ENCODE data around the gene EPHA5.

EPHA5 gene

GRCh38 chr4:65623506-65623905 lies 46.8 kb downstream of the EPHA5 start:
- no peak for DNase-seq

DNA sequence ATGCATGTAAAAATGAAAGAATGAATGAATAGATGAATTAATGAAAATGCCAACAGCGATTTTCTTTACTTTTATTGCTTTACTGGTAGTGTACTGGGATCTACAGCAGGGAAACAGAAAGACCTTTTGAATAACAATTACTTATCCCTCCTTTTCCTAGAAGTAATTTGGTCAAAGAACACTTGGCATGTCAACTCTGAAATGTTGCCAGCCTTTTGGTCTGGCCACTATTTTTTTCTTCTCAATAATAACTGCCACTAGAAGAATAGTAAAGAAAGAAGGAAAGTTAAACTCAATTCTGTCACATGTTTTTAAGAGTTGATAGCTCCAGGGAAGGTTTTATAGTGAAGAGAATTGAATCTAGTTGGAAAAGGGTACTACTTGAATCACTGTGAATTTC lies 52.9 kb downstream of the EPHA5 start:
- no peak for DNase-seq

GRCh38 chr4:65604515-65604914 lies 65.8 kb downstream of the EPHA5 start:
- DNase-seq, result no peak

GRCh38 chr4:65600656-65601055 lies 69.6 kb downstream of the EPHA5 start:
- no peak for DNase-seq

- DNase-seq, result no peak
Measured at GRCh38 chr4:65599340-65599739, 70.9 kb downstream of the EPHA5 start.

DNA sequence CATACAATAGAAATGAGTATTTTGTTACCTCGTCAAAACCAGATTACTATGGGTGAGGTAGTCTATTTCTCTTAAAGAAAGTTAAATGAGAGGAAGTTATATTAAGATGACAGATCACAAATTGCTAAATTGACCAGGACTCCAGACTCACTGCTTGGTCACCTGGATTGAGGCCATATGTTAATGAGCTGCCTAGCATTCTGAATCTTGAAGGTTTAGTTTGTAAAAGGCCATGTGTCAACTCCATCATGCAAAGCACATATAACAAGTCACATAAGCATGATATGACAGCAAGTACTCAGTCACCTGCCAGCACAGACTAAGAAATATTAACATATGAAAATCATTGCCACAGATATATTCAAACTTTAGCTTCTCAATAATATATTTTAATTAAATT lies 72.6 kb downstream of the EPHA5 start:
- no peak for DNase-seq

DNA sequence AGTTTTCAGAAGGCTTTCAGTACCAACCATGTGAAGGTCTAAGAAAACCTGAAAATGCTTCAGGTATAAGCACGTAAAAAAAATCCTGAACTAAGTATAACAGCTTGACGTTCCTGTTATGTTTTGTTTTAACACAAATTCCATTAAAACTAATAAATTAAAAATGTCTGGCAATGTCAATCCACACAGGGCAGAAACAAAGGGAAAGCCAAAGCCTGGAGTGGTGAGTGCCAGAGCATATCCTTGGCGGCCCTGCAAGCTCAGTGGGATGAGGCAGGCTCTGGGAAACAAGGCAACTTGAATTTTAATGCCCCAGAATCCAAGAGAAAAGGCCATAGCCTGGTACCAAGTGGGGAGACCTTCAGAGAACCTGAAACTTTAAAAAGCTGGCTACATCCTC lies 78.2 kb downstream of the EPHA5 start:
- no peak for DNase-seq

- DNase-seq, result no peak
Measured at GRCh38 chr4:65589921-65590320, 80.4 kb downstream of the EPHA5 start.

- no peak for DNase-seq
Measured at GRCh38 chr4:65589331-65589730, 81.0 kb downstream of the EPHA5 start.

- DNase-seq, result no peak
Measured at GRCh38 chr4:65580551-65580950, 89.7 kb downstream of the EPHA5 start.

DNA sequence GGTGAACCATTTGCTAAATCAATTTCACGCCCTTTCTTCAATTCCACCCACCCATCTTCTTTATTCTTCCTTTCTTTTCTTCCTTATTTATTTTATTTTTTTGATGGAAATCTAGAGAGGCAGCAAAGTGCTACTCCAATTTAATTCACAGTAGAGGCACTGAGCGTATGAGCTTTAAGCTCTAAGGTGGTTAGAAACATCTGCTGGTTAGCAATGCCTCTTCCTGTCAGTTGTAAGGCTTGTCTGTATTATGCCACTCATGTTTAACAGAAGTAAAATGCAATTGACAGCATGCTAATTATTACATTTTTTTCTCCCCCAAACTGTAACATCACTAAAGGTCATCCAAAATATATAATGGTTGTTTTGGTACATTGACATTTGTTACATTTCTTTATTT lies 103.8 kb downstream of the EPHA5 start:
- no peak for DNase-seq

GRCh38 chr4:65561164-65561563 lies 109.1 kb downstream of the EPHA5 start:
- no peak for DNase-seq

DNA sequence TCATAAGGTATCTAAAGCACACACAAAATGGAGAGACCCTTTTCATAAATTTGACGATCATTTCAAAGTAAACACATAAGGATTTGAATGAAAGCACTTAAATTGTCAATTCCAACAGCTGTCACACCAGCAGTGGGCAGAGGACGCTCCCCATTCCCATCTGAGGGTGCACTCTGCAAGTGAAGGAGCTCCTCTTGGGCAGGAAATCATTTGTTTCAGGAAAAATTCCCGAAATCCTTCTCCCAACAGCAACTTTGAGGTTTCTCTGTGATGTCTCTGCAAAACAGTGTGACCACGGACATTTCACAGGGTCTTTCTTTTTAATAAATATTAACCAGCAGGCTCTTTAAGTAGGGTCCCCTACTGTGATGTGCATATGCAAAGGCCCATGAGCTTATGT lies 111.0 kb downstream of the EPHA5 start:
- no peak for DNase-seq

DNA sequence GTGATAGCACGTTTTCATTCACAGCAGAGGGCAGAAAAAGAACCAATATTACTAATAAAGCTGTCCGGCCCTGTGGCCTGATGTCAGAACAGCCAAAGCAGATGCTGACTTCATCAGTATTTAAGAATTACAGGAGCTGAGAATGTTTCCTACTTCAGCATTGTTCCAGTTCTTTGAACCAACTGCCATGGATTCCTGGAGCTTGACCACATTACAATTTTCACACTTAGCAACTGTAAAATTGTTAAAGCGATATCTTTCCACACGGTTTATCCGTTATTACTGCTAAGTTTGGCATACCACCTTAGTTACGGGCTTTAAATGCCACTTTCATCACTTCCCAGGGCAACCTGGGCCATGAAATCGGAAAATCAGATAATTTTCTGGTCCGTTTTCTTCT lies 118.2 kb downstream of the EPHA5 start:
- no peak for DNase-seq

DNA sequence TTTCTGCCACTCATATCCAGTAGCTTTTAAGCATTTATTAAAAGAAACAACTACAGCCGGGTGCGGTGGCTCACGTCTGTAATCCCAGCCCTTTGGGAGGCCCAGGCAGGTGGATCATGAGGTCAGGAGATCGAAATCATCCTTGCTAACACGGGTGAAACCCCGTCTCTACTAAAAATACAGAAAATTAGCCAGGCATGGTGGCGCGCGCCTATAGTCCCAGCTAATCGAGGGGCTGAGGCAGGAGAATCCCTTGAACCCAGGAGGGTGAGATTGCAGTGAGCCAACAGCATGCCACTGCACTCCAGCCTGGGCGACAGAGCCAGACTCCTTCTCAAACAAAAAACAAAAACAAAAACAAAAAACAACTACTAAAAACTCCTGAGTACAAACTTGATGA lies 119.8 kb downstream of the EPHA5 start:
- DNase-seq, result no peak

DNA sequence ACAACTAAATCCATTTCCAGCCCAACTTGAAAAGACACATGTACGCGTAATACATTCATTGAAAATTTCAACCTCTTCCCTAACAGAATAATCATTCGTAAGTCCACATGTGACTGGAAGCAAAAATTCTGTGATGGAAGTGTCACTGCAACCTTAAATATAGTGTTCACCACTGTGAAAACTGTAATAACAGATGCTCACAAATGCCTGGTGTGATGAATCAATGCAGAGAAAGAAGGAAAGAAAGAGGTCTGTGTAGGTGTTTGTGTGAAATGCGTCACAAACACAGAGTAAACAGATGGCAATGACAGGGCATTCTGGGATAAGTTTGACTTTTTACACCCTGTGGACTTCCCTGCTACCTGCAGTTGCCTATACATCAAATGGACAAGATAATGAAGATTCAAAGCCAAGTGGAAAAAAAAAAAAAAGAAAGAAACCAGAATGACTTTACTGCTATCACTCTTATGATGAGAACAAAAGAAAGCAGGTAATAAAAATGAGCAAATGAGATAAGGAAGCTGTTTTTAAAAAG lies 123.3 kb downstream of the EPHA5 start:
- no peak for DNase-seq

DNA sequence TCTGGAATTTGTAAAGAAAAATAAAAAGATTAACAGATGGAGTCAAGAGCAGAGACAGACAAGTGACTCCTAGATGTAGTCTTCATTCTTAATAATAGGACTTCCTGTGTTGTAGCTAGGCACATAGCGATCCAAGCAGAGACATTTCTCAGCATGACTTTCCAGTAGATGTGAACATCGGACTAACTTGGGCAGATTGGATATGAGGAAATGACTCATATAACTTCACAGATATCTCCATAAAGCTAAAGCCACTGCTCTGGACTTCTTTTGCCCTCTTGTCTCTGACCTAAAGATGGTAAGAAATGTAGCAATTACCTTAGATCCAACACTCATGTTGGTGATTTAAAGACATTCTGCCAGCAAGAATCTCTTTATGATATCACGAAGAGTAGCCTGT lies 131.7 kb downstream of the EPHA5 start:
- DNase-seq, result no peak

- no peak for DNase-seq
Measured at GRCh38 chr4:65535113-65535512, 135.2 kb downstream of the EPHA5 start.

DNA sequence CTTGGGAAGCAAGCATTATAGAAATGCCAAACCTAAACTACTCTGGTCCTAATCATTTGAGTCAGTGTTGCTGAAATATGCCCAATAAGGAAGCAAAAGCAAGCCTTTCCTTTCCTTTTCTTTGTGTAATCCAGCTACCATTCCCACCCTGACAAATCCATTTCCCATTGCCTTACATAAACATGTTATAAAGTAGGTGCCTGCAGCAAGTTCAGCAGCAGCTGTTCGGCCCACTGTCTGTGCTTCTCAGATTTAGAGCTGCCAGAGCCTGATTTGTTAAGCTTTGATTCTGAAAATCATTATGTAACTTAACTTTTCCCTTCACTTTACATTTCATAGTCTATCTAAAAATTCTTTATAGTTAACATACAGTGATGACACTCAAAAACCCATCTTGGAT lies 148.6 kb downstream of the EPHA5 start:
- DNase-seq, result no peak

DNA sequence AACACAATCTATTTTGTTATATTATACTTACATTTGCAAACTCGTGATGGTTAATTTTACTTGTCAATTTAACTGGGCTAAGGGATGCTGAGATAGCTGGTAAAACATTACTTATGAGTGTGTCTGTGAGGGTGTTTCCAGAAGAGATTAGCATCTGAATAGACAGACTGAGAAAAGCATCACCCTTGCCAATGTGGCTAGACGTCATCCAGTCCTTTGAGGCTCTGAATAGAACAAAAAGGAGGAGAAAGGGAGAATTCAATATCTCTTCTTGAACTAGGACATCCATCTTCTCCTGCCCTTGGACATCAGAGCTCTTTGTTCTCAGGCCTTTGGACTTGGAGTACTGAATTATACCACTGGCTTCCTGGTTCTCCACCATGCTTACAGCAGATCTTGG lies 154.6 kb downstream of the EPHA5 start:
- DNase-seq, result no peak

DNA sequence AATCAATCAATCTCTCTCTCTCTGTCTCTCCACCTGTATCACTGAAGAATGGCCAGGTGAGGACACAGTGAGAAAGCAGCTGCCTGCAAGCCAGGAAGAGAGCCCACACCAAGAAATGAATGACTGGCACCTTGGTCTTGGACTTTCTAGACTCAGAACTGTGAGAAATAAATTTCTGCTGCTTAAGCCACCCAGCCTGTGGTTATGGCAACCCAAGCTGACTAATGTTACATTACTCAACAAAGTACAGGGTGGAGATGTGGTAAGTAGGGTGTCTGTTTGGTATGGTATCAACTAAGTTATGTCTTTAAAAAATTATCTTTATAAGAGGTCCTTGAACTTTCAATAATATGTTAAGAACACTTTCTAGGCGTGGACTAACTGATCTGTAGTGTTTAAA lies 159.3 kb downstream of the EPHA5 start:
- no peak for DNase-seq

- DNase-seq, result no peak
Measured at GRCh38 chr4:65508168-65508567, 162.1 kb downstream of the EPHA5 start.

GRCh38 chr4:65502131-65502701 lies 168.1 kb downstream of the EPHA5 start:
- no peak for DNase-seq

DNA sequence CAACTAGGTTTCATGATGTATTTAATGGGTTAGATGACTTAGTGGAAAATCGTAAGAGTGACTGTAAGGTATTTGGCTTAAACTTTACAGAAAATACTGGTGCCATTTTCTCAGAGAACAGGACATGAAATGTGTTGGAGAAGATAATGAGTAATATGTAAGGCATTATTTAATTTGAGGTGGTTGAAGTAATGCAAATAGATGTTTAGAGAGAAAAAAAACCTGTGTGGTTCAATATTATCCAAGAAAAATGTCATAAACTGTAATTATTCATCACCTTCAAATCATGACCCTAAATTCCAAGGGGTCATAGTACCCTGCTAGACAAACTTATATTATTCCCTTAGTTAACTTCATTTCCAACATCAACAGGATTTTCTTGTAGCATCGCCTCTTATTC lies 171.7 kb downstream of the EPHA5 start:
- no peak for DNase-seq

DNA sequence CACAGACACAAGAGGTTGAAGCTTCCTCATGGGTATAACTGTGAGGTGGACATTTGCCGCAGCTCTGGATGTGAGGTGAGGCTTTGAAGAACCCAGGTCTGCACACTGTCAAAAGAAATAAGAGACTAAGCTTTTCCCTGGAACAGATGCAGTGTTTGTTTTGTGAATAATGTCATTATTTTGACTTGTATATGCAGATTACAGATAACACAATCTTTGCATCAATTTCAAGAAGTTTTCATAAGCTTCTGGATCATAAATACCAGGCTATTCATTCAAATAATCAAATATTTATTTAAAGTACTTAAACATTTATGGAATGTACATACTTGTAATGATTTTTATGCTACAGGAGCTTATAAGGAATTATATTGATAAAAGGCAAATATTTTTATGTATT lies 174.8 kb downstream of the EPHA5 start:
- DNase-seq, result no peak

DNA sequence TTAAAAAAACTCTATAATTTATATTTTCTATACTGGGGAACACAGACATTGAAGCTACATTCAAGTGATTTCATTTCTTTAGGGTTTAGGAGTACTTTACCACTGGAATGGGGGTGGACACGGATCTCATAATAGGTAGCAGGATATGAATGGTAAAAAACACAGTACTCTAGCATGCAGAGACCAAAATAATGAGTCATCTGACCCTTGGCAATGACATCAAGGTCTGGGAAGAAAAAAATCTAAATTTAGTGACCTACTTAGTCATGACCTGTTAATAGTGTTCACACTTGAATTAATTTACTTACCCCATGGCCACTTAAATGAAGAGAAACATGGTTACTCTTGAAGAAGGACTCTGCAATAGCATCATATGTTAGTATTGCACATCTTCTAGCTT lies 187.9 kb downstream of the EPHA5 start:
- DNase-seq, result no peak
